Measurements from ENCODE around the gene ACOT7. TPM values are rescaled to one million over a fixed set of nuclear protein-coding genes. Genes with fewer than 3 reads are reported as not detected.

The ACOT7 gene
- polyA plus RNA-seq, 1 experiment, result 157 TPM

DNA sequence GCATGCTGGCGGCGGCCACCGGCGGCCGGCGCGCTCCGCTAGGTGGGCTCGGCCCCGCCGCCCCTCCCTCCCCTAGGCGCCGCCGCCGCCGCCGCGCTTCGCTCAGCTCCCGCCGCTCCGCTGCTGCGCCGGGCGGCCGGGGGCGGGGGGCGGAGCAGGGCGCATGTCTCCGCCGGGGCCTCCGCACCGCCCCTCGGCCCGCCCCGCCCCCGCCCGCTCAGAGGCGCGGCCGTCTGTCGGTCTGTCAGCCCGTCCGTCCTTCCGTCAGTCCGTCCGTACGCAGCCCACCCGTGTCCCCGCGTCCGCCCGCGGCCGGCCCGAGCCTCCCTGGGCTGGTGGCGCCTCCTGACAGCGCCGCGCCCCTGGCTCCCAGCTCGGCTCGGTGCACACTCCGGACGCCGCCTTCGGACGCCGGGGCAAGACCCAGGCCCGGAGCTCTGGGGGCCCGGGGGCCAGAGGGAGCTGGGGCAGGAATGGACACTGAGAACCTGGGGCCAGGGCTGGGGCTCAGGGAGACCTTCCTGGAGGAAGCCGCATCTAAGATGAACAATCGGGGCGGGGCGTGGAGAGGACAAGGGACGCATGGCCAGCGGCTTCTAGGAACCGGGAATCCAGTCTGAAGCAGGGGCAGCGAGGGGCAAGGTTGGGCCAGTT, 132.5 kb downstream of the ACOT7 start, which contains the start of gene GPR153:
Gene GPR153 (minus strand): TSS at position 138 of the 654 bp plus-strand sequence. CDS start 6,193 bp downstream, outside the sequence.
- H3K4me3 ChIP-seq (ENCODE audit: low read depth, low read length), result peak within 1 kb of the TSS; percentile 75
- ChIA-PET POLR2A (no interaction called here), CTCF (interaction anchor here (0.6 to 1.9 kb wide), 3 partner anchors 10 to 82 kb away, joined by 3 to 5 read pairs (median 3); no protein-coding TSS in a partner anchor)
- TF ChIP-seq, protein P1, sequence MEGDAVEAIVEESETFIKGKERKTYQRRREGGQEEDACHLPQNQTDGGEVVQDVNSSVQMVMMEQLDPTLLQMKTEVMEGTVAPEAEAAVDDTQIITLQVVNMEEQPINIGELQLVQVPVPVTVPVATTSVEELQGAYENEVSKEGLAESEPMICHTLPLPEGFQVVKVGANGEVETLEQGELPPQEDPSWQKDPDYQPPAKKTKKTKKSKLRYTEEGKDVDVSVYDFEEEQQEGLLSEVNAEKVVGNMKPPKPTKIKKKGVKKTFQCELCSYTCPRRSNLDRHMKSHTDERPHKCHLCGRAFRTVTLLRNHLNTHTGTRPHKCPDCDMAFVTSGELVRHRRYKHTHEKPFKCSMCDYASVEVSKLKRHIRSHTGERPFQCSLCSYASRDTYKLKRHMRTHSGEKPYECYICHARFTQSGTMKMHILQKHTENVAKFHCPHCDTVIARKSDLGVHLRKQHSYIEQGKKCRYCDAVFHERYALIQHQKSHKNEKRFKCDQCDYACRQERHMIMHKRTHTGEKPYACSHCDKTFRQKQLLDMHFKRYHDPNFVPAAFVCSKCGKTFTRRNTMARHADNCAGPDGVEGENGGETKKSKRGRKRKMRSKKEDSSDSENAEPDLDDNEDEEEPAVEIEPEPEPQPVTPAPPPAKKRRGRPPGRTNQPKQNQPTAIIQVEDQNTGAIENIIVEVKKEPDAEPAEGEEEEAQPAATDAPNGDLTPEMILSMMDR (IDR thresholded peaks at IDR 0.05; ENCODE audit: insufficient read depth, low read depth, low read length), result no peak
- H3K27me3 ChIP-seq (ENCODE audit: control insufficient read depth, insufficient read depth, low read length), result no peaks in the 10 kb centered on the region
- DNase-seq (ENCODE audit: low read depth), result no peak
- H3K36me3 ChIP-seq (ENCODE audit: control insufficient read depth, insufficient read depth, low read length), result no peaks in the 10 kb centered on the region

DNA sequence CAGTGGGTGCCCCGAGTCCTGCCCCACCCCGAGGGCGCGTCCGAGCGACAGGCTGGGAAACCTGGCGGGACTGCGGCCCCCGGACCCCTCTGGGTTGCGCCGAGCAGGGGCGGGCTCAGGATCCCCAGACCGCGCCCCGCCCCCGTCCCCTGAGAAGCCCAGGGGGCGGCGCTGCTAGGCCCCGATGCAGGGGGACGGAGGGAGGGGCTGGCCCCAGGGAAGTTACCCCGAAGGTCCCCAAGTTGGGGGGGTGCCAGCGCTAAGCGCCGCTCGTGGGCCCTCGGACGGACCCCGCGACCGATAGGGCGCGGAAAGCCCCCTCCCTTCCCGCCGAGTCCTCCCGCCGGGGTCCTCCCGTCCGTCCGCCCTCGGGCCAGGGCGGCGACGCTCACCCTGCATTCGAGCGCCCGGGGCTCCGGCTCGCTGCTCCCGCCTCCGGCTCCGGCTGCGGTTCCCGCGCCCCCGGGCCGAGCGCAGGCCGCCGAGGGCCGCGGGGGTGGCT, 133.1 kb downstream of the ACOT7 start:
- no peaks in the 10 kb centered on the region for H3K27me3 ChIP-seq (ENCODE audit: control insufficient read depth, insufficient read depth, low read length)
- ChIA-PET POLR2A (interaction anchor here (0.7 kb wide), 1 partner anchor 77 kb away, joined by 4 read pairs; no protein-coding TSS in a partner anchor), CTCF (interaction anchor here (0.6 to 1.9 kb wide), 7 partner anchors 10 to 82 kb away, joined by 3 to 5 read pairs (median 3); no protein-coding TSS in a partner anchor)
- TF ChIP-seq, protein P1 (IDR thresholded peaks at IDR 0.05; ENCODE audit: insufficient read depth, low read depth, low read length), result no peak
- H3K36me3 ChIP-seq (ENCODE audit: control insufficient read depth, insufficient read depth, low read length), result no peaks in the 10 kb centered on the region
- H3K4me3 ChIP-seq (ENCODE audit: low read depth, low read length), result peak overlapping the region; percentile 75
- DNase-seq (ENCODE audit: low read depth), result no peak

DNA sequence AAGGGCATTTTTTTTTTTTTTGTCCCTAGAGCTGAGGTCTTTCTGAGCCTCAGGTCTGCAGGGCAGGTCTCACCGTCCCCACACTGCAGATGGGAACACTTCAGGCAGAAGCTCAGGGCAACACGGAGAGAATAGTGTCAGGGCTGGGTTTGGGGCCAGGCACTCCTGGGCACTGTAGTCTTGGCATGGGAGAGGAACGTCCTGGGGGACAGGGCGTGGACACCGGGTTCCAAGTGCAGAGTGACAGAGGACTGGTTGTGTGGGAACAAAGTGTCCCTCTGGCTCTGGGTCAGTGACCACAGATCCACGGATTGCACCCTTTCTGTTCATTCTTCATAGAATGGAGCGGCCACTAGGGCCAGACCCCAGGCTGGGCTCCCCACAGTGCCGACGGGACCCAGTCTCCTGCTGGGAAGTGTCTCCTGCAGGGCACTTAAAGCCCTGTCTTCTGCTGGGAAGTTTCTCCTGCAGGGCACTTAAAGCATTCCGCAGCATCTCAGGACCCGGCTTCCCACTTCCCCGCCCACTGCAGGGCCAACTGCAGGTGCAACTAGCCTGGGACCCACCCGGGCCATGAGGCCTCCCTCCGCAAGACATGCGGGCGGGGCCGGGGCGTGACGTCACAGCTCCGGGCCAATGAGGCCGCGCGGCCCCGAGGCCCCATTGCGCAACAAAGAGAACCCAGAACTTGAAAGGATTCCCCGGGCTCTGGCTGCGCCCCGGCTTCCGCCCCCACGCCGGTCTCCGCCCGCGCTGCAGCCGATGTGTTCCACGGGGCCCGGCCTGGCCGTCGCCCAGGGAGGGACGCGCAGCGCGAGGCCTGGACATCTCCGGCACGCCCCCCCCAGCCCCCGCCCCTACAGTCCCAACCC, 133.8 kb downstream of the ACOT7 start:
- Histone ChIP-seq H3K4me3 (ENCODE audit: low read depth, low read length) (peak overlapping the region; percentile 75), H3K27me3 (ENCODE audit: control insufficient read depth, insufficient read depth, low read length) (no peaks in the 10 kb centered on the region), H3K36me3 (ENCODE audit: control insufficient read depth, insufficient read depth, low read length) (no peaks in the 10 kb centered on the region)
- POLR2A ChIA-PET, result interaction anchor here (0.7 kb wide), 1 partner anchor 77 kb away, joined by 4 read pairs; no protein-coding TSS in a partner anchor
- TF ChIP-seq, protein P1 (IDR thresholded peaks at IDR 0.05; ENCODE audit: insufficient read depth, low read depth, low read length), result no peak
- no peak for DNase-seq (ENCODE audit: low read depth)
- CTCF ChIA-PET, result interaction anchor here (0.6 to 1.9 kb wide), 7 partner anchors 9 to 88 kb away, joined by 3 to 5 read pairs (median 3); no protein-coding TSS in a partner anchor

DNA sequence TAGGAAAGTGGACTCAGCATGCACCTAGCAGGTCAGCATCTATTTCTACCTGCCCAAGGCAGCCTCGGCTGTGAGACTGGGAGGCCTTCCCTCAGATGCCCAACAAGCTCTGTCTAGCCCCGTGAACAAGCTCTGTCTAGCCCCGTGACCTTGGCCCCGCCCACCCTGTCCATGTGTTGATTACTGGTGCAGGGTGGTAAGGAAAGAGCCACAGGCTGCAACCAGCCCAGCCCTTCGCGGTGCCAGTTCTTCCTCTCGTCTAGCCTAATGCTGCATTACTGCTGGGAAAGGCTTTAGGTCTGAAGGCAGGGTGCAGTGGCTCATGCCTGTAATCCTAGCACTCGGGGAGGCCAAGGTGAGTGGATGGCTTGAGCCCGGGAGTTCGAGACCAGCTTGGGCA, 134.9 kb downstream of the ACOT7 start:
- CTCF ChIA-PET, result interaction anchor here (0.7 to 2.1 kb wide), 5 partner anchors 12 to 228 kb away, joined by 3 to 10 read pairs (median 3); no protein-coding TSS in a partner anchor
- POLR2A ChIA-PET, result no interaction called here
- no peaks in the 10 kb centered on the region for H3K36me3 ChIP-seq (ENCODE audit: control insufficient read depth, insufficient read depth, low read length)
- DNase-seq (ENCODE audit: low read depth), result no peak
- TF ChIP-seq, protein P1 (IDR thresholded peaks at IDR 0.05; ENCODE audit: insufficient read depth, low read depth, low read length), result no peak
- no peaks in the 10 kb centered on the region for H3K27me3 ChIP-seq (ENCODE audit: control insufficient read depth, insufficient read depth, low read length)
- no peak overlapping the region for H3K4me3 ChIP-seq (ENCODE audit: low read depth, low read length)

Data from BJ (cell line).